Measurements from ENCODE around the gene ARTN. TPM values are rescaled to one million over a fixed set of nuclear protein-coding genes. Genes with fewer than 3 reads are reported as not detected.

Gene ARTN
- total RNA-seq, 1 experiment from 2014 or later: 17.4 TPM

- CTCF ChIA-PET: interaction anchor here (0.6 kb wide), 1 partner anchor 68 kb away, joined by 3 read pairs; no protein-coding TSS in a partner anchor
- Histone ChIP-seq H3K9me2 (ENCODE audit: insufficient read depth) (no peaks in the 10 kb centered on the region), H3K36me3 (ENCODE audit: low read depth) (peaks cover 22% of the 10 kb centered on the region), H3K9me3 (ENCODE audit: insufficient read depth, low read depth) (no peaks in the 10 kb centered on the region), H3F3A (ENCODE audit: insufficient read depth, low read depth) (peaks cover 52% of the 10 kb centered on the region), H3K27ac (no peak overlapping the region), H3K4me1 (replicated peaks; ENCODE audit: insufficient read depth) (peaks cover 53% of the 10 kb centered on the region), H4K20me1 (ENCODE audit: insufficient read depth) (peaks cover 12% of the 10 kb centered on the region; the same call in 1 of the 2 replicates), H3K4me3 (peak overlapping the region; percentile 90; the same call in 1 of the 2 replicates), H3K27me3 (ENCODE audit: insufficient read depth, low read depth) (no peaks in the 10 kb centered on the region), H3K4me2 (peak overlapping the region; percentile 95), H3K79me2 (ENCODE audit: low read depth) (peaks cover 69% of the 10 kb centered on the region), H2AFZ (no peak overlapping the region)
- POLR2A ChIA-PET (ENCODE audit: unreplicated experiment): no interaction called here
- no peak for DNase-seq
- BruUV-seq (replicated peaks): TSS peak; percentile 32
- intact Hi-C loops (cut with micrococcal nuclease; ENCODE audit: unreplicated experiment): loop anchor here (10.0 kb wide), 1 partner anchor 273 kb away; the partner anchor contains the start of gene ST3GAL3
- no peak for TF ChIP-seq EZH2 (IDR thresholded peaks at IDR 0.05; ENCODE audit: low read depth)
Measured at GRCh38 chr1:43977376-43978263, 44.0 kb downstream of the ARTN start.

- no TSS peak for BruUV-seq (replicated peaks)
Measured at GRCh38 chr1:43978264-43978550, 44.6 kb downstream of the ARTN start.

GRCh38 chr1:43978551-43979260 is 45.1 kb downstream of the ARTN start, which contains the start of gene B4GALT2:
TSS of gene B4GALT2 (plus strand) at chr1:43979210. CDS start at chr1:43981161, 1,951 bp downstream.
- TF ChIP-seq CTCF (conservative IDR thresholded peaks at IDR 0.05) (no peak), EZH2 (IDR thresholded peaks at IDR 0.05; ENCODE audit: low read depth) (no peak)
- POLR2A ChIA-PET (ENCODE audit: unreplicated experiment): no interaction called here
- Histone ChIP-seq H3K27ac (peak within 1 kb of the TSS; percentile 38; the same call in 1 of the 2 replicates), H3K27me3 (ENCODE audit: insufficient read depth, low read depth) (no peaks in the 10 kb centered on the region), H3K4me2 (peak within 1 kb of the TSS; percentile 95), H3F3A (ENCODE audit: insufficient read depth, low read depth) (peaks cover 41% of the 10 kb centered on the region; the same call in 1 of the 2 replicates), H3K36me3 (ENCODE audit: low read depth) (peaks cover 16% of the 10 kb centered on the region), H3K4me1 (replicated peaks; ENCODE audit: insufficient read depth) (peaks cover 49% of the 10 kb centered on the region), H3K9me2 (ENCODE audit: insufficient read depth) (no peaks in the 10 kb centered on the region), H4K20me1 (ENCODE audit: insufficient read depth) (peaks cover 12% of the 10 kb centered on the region; the same call in 1 of the 2 replicates), H2AFZ (peak within 1 kb of the TSS; percentile 91), H3K4me3 (peak within 1 kb of the TSS; percentile 90), H3K79me2 (ENCODE audit: low read depth) (peaks cover 69% of the 10 kb centered on the region), H3K9me3 (ENCODE audit: insufficient read depth, low read depth) (no peaks in the 10 kb centered on the region)
- CTCF ChIA-PET: no interaction called here
- intact Hi-C loops (cut with micrococcal nuclease; ENCODE audit: unreplicated experiment): loop anchor here (10.0 kb wide), 1 partner anchor 274 kb away; the partner anchor contains the start of gene ST3GAL3
- peak in 1 of 2 experiments; percentile 55 for DNase-seq
- no TSS peak for BruUV-seq (replicated peaks)

More at GRCh38 chr1:43978264-43978550, 44.6 kb downstream of the ARTN start:
- POLR2A ChIA-PET (ENCODE audit: unreplicated experiment): no interaction called here
- DNase-seq: no peak
- intact Hi-C loops (cut with micrococcal nuclease; ENCODE audit: unreplicated experiment): loop anchor here (10.0 kb wide), 1 partner anchor 273 kb away; the partner anchor contains the start of gene ST3GAL3
- Histone ChIP-seq H3K9me3 (ENCODE audit: insufficient read depth, low read depth) (no peaks in the 10 kb centered on the region), H3K4me2 (peak overlapping the region; percentile 95), H3K9me2 (ENCODE audit: insufficient read depth) (no peaks in the 10 kb centered on the region), H3K36me3 (ENCODE audit: low read depth) (peaks cover 18% of the 10 kb centered on the region), H3K4me1 (replicated peaks; ENCODE audit: insufficient read depth) (peaks cover 53% of the 10 kb centered on the region), H3F3A (ENCODE audit: insufficient read depth, low read depth) (peaks cover 46% of the 10 kb centered on the region), H3K27ac (no peak overlapping the region), H2AFZ (no peak overlapping the region), H3K4me3 (peak overlapping the region; percentile 90), H4K20me1 (ENCODE audit: insufficient read depth) (peaks cover 12% of the 10 kb centered on the region; the same call in 1 of the 2 replicates), H3K27me3 (ENCODE audit: insufficient read depth, low read depth) (no peaks in the 10 kb centered on the region), H3K79me2 (ENCODE audit: low read depth) (peaks cover 69% of the 10 kb centered on the region)
- CTCF ChIA-PET: no interaction called here
- TF ChIP-seq EZH2 (IDR thresholded peaks at IDR 0.05; ENCODE audit: low read depth): no peak
- no peak for TF ChIP-seq CTCF (conservative IDR thresholded peaks at IDR 0.05)
